HUES6 (cell line): Measurements from ENCODE around the gene FGFBP2.

Source experiments
- H3K27ac ChIP-seq: 2 replicates; pipeline ENCODE4 v1.7.0; 2013; ENCODE audit warnings: low read depth, mild to moderate bottlenecking, low read length, inconsistent platforms
- H3K27me3 ChIP-seq: 2 replicates; pipeline ENCODE4 v1.6.1; 2013; ENCODE audit warnings: low read length; ENCODE audit not compliant: control insufficient read depth, insufficient read depth
- H3K36me3 ChIP-seq: 2 replicates; pipeline ENCODE4 v1.6.1; 2013; ENCODE audit warnings: low read length; ENCODE audit not compliant: control insufficient read depth, insufficient read depth
- H3K4me1 ChIP-seq: 2 replicates; pipeline ENCODE4 v1.6.1; 2013; ENCODE audit warnings: low read length; ENCODE audit not compliant: control insufficient read depth, insufficient read depth
- H3K4me3 ChIP-seq: 2 replicates; pipeline ENCODE4 v1.5.1; 2013; ENCODE audit warnings: low read depth, low read length
- H3K9ac ChIP-seq: one replicate; pipeline ENCODE4 v1.6.1; 2013; ENCODE audit warnings: mild to moderate bottlenecking, low read length
- H3K9me3 ChIP-seq: 2 replicates; pipeline ENCODE4 v1.6.1; 2013; ENCODE audit warnings: low read depth, low read length; ENCODE audit not compliant: control insufficient read depth, insufficient read depth

The FGFBP2 gene

DNA sequence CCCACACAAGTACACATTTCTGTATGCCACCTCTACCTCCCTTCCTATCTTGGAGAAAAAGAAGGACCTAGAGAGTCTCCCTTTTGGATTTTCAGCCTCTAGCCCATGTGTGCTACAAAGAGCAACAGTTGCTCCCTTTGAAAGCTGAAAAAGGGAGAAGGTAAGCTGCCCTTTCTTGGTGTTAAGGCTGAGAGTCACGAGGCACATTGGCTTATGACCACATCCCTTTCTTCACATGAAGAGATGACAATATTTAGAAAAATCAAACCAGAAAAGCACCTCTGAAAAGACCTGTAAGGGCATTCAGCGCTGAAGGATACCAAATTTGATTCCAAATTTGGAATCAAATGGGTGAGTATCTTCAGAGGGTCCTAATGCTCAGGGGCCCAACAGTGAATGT is 18.1 kb downstream of the FGFBP2 start:
- Histone ChIP-seq H3K36me3 (no peaks in the 10 kb centered on the region), H3K9me3 (no peaks in the 10 kb centered on the region), H3K9ac (no peak overlapping the region), H3K27me3 (no peaks in the 10 kb centered on the region), H3K4me1 (no peaks in the 10 kb centered on the region; the same call in 1 of the 2 replicates), H3K27ac (no peak overlapping the region), H3K4me3 (no peak overlapping the region)

DNA sequence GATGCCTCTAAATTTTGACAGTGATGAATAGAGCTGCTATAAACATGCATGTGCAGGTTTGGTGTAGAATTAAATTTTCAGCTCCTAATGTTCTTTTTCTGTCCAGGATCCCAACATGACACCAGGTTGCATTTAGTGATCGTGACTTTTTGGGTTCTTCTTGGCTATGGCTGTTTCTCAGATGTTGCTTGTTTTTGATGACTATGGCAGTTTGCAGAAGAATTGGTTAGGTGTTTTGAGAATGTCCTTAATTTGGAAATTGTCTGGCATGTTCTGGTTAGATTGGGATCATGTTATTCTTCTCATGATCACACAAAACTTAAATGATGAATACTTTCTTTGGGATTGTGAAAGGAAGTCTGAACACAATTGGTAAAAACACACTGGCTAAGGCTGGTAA is 20.7 kb downstream of the FGFBP2 start:
- Histone ChIP-seq H3K36me3 (no peaks in the 10 kb centered on the region), H3K27ac (no peak overlapping the region), H3K4me1 (peaks cover 13% of the 10 kb centered on the region; the same call in 1 of the 2 replicates), H3K4me3 (no peak overlapping the region), H3K9ac (no peak overlapping the region), H3K9me3 (no peaks in the 10 kb centered on the region), H3K27me3 (no peaks in the 10 kb centered on the region)

DNA sequence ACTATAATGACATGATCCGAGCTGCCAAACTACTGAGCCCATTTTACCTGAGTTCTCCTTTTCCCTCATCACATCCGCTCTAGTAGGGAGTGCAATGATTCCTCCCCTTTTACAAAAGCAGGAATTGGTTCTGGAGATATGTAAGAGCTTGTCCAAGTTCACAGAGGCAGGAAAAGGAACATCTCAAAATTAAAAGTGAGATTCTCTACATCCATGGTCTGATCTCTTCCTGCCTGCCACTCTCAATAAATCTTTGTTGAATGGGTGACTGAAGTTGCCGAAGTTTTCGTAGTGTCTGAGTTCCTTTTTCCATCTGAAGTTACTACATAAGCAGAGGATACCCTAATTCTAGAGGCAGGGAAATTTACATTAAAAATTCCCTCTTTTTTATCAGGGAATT is 24.3 kb downstream of the FGFBP2 start, which contains the start of gene FGFBP1:
TSS of gene FGFBP1 (minus strand) at position 101 of the 400 bp plus-strand sequence. CDS start 2,108 bp downstream, outside the sequence.
- no peaks in the 10 kb centered on the region for H3K9me3 ChIP-seq
- no peak within 1 kb of the TSS for H3K27ac ChIP-seq
- H3K4me3 ChIP-seq, result no peak within 1 kb of the TSS

DNA sequence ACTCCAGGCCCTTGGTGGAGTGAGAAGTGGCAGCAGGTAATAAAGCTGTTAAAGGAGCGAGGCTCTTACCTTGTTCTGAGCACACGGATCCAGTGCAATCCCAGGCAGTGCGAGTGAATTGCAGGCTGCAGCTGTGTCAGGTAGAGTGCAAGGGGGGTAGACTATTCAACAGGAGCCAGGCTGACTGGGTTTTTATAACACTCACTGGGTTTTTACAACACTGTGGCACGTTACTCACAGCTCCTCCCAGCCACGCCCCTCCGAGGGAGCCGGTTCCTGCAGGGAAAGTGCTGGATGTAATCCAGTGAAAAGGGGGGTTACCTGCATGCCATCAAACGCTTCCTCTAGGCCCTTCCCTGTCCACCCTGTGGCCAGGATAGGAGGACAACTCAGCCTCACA is 24.8 kb downstream of the FGFBP2 start:
- H3K4me1 ChIP-seq, result peaks cover 13% of the 10 kb centered on the region; the same call in 1 of the 2 replicates
- no peaks in the 10 kb centered on the region for H3K27me3 ChIP-seq
- no peaks in the 10 kb centered on the region for H3K36me3 ChIP-seq
- no peak overlapping the region for H3K4me3 ChIP-seq
- no peaks in the 10 kb centered on the region for H3K9me3 ChIP-seq
- H3K9ac ChIP-seq, result no peak overlapping the region
- no peak overlapping the region for H3K27ac ChIP-seq

More for the DNA sequence above, 24.3 kb downstream of the FGFBP2 start, which contains the start of gene FGFBP1:
- Histone ChIP-seq H3K9ac (no peak within 1 kb of the TSS), H3K27me3 (no peaks in the 10 kb centered on the region), H3K4me1 (peaks cover 13% of the 10 kb centered on the region; the same call in 1 of the 2 replicates), H3K36me3 (no peaks in the 10 kb centered on the region)

DNA sequence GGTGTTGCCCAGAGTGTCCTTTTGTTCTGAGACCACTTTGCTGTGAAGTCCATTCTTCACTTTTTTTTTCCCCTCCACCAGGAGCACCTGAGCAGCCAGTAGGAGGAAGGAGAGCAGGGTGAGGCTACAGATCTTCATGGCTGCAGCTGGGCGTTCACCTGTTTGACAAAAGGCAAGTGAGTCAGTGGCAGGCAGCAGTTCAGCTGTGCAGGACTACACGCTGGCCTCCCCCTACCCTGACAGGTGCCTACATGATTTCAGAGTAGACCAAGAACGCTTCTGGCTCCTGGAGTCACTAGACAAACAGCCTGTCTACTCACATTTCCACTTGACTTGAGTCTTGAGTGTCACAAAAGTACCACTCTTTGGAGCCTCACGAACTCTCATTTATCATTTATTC is 26.5 kb downstream of the FGFBP2 start:
- no peak overlapping the region for H3K27ac ChIP-seq
- no peaks in the 10 kb centered on the region for H3K36me3 ChIP-seq
- H3K9ac ChIP-seq, result no peak overlapping the region
- no peak overlapping the region for H3K4me3 ChIP-seq
- peaks cover 13% of the 10 kb centered on the region; the same call in 1 of the 2 replicates for H3K4me1 ChIP-seq
- H3K9me3 ChIP-seq, result no peaks in the 10 kb centered on the region
- H3K27me3 ChIP-seq, result no peaks in the 10 kb centered on the region

DNA sequence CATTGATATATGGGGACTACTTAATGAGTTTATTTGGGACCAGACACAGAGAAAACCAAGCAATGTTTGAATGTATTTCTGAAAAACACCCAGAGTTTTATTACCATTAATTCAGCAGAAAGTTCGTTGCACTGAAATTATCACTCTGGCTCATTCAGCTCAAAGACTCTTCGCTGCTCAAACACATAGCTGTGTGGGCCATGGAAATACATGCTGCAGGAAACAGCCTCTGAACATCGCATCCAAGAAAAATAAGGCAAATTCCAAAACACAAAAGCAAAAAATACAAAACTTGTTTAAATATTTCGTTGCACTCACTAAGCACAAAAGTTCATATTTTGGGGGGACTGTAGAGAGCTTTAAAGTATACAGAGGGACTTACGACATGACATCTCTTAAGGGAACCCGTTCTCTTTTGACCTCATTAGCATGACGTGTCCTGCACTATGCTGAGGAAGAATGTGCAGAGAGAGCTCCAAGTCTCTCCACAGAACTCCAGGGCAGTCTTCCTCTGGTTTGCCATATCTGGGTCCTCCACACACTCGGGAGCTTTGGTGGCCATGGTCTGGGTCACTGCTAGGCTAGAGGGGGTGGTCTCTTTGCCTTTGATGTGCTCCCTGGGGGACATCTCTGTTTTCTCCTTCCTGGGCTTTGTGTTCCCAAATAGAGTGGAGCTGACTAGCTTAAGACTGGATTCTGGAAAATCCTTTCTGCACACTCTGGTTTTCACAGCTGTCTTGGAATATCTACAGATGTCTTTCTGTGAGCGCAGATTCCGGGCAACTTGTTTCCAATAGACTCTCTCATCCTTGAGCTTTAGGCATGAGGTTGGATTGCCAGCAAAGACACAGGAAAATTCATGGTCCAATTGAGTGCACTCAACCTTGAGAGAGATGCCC is 27.2 kb downstream of the FGFBP2 start:
- H3K9me3 ChIP-seq, result no peaks in the 10 kb centered on the region
- H3K4me1 ChIP-seq, result peaks cover 13% of the 10 kb centered on the region; the same call in 1 of the 2 replicates
- H3K27ac ChIP-seq, result no peak overlapping the region
- no peaks in the 10 kb centered on the region for H3K27me3 ChIP-seq
- H3K36me3 ChIP-seq, result no peaks in the 10 kb centered on the region
- no peak overlapping the region for H3K9ac ChIP-seq
- no peak overlapping the region for H3K4me3 ChIP-seq

DNA sequence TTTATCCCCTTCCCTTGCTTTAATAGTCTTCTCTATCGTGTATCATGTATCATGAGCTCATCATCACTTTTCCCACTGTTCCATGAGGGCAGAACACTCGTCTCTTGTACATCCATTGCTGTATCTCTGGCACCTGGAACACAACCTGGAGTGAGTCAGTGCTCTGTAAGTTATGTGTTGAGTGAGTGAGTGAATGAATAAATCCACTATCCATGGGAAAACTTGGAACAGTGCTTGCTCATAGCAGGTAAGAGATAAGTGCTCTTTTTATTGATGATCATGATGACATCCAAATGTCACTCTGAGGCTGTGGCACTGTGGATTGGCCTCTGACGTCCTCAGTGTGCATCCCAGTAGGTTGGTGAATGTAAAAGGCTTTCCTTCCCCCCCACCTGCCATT is 28.7 kb downstream of the FGFBP2 start:
- no peak overlapping the region for H3K4me3 ChIP-seq
- H3K36me3 ChIP-seq, result no peaks in the 10 kb centered on the region
- H3K9ac ChIP-seq, result no peak overlapping the region
- H3K4me1 ChIP-seq, result peaks cover 13% of the 10 kb centered on the region; the same call in 1 of the 2 replicates
- H3K9me3 ChIP-seq, result no peaks in the 10 kb centered on the region
- no peak overlapping the region for H3K27ac ChIP-seq
- no peaks in the 10 kb centered on the region for H3K27me3 ChIP-seq

DNA sequence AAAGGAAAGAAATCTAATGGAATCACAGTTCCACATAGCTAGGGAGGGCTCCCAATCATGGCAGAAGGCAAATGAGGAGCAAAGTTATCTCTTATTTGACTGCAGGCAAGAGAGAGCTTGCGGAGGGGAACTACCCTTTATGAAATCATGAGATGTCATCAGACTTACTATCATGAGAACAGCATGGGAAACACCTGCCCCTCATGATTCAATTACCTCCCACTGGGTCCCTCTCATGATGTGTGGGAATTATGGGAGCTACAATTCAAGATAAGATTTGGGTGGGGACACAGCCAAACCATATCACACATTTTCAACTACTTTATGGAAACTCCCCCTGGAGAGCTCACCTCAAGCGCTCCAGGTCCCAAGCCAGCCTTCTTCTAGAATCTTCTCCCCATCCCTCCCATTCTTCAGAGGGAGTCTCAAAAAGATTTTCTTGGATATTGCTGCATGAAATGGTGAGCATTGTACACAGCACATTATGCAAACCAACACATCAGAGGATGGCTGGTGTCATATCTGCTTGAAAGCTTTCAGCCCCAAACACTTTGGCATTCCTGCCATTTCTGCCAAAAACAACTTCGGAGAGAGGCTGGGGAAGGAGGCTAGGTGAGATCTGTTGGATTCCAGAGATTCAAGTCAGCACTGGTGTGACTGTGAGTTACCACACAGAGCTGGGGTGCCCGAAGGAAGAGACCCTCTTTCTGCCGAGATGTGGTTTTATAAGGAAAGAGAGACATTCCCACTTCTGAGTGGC is 31.3 kb downstream of the FGFBP2 start:
- Histone ChIP-seq H3K9me3 (no peaks in the 10 kb centered on the region), H3K4me3 (no peak overlapping the region), H3K27ac (no peak overlapping the region), H3K9ac (no peak overlapping the region), H3K4me1 (no peaks in the 10 kb centered on the region), H3K27me3 (no peaks in the 10 kb centered on the region), H3K36me3 (no peaks in the 10 kb centered on the region)

DNA sequence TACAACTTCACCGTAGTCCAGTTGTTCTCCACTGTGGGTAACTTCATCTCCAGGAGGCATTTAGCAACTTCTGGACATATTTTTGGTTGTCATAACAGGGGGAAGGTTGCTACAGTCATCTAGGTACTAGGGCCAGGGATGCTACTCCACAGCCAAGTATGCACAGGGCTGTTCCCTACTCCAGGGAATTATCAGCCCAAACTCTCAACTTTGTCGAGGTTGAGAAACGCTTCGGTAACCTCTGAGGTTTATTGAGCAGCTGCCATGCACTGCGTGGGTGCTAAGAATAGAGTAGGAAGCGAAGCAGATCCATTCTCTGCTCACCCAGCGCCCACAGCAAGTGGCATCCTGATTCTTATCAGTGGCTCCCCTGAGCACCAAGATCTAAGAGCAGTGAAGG is 32.7 kb downstream of the FGFBP2 start:
- H3K27ac ChIP-seq, result no peak overlapping the region

DNA sequence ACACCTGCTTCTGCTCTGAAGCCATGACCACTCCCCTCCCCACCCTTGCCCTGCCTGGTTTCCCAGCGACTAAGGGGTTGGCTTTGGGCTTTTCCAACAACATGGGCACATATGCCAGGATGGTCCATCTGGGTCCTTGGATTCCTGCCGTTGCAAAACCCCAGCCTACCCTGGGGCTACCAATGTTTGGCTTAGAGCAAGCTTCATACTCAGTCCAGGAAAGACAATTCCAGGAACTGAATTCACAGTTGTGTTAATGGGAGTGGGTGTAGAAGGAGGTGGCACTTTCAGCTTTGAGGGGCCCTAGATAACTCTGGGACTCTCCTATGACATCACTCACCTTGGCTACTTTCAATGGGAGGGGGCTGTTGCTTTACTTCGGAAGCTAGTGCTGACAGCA is 33.4 kb downstream of the FGFBP2 start:
- no peak overlapping the region for H3K9ac ChIP-seq
- peaks cover 4% of the 10 kb centered on the region; the same call in 1 of the 2 replicates for H3K4me1 ChIP-seq
- H3K27ac ChIP-seq, result no peak overlapping the region
- no peaks in the 10 kb centered on the region for H3K36me3 ChIP-seq
- no peak overlapping the region for H3K4me3 ChIP-seq
- no peaks in the 10 kb centered on the region for H3K9me3 ChIP-seq
- H3K27me3 ChIP-seq, result no peaks in the 10 kb centered on the region

More for the DNA sequence above, 32.7 kb downstream of the FGFBP2 start:
- no peak overlapping the region for H3K9ac ChIP-seq
- H3K27me3 ChIP-seq, result no peaks in the 10 kb centered on the region
- H3K36me3 ChIP-seq, result no peaks in the 10 kb centered on the region
- H3K4me1 ChIP-seq, result peaks cover 4% of the 10 kb centered on the region; the same call in 1 of the 2 replicates
- no peak overlapping the region for H3K4me3 ChIP-seq
- no peaks in the 10 kb centered on the region for H3K9me3 ChIP-seq

DNA sequence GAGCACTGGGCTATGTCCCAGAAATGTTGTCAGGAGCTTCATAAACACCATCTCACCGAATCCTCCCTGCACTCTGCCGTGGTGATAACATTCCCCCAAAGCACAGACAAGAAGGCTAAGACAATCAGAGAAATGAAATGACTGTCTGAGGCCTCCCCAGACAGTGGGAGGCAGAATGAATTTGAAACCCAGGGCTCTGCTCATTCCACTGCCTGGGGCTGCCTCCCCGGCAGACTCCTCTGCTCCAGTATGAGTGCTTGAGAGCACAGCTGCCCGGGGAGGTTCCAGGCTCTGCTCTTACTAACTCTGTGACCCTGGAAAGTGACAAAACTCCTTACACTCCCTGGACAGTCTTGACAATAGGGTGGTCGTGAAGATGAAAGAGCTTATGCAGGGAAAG is 34.1 kb downstream of the FGFBP2 start:
- Histone ChIP-seq H3K27ac (no peak overlapping the region), H3K36me3 (no peaks in the 10 kb centered on the region), H3K4me1 (peaks cover 4% of the 10 kb centered on the region; the same call in 1 of the 2 replicates), H3K9ac (no peak overlapping the region), H3K4me3 (no peak overlapping the region), H3K27me3 (no peaks in the 10 kb centered on the region), H3K9me3 (no peaks in the 10 kb centered on the region)
